PC-9 (cell line): ENCODE data around the gene CDH22. TPM values are rescaled to one million over a fixed set of nuclear protein-coding genes. Genes with fewer than 3 reads are reported as not detected.

ENCODE experiments used
- BruUV-seq: library from RNA; stranded (reverse); fragments of 400-500 nt; replicated peaks from 2 replicates; lab custom pipeline; 2021; lab: Mats Ljungman, UMichigan
- CTCF ChIA-PET: fragments of 300-600 bp; sonication (Branson Sonifier 250); formaldehyde crosslinking; loops from one replicate; lab custom pipeline; 2022; ENCODE audit warnings: antibody characterized with exemption; lab: Charles Lee
- POLR2A ChIA-PET: fragments of 300-600 bp; sonication (Branson Sonifier 250); formaldehyde crosslinking; loops from one replicate; lab custom pipeline; 2022; ENCODE audit warnings: antibody characterized with exemption; ENCODE audit not compliant: unreplicated experiment; lab: Charles Lee
- DNase-seq, 2 experiments: peaks; one replicate each; pipeline versions ENCODE4 v3.0.0 to v3.0.0-alpha.2; 2015 to 2022; ENCODE audit warnings: mixed read lengths in 1 of 2
- H2AFZ ChIP-seq: fragments of 200-600 bp; sonication (generic); 2 replicates; pipeline ENCODE4 v1.8.1; 2017; ENCODE audit warnings: antibody characterized with exemption
- H3F3A ChIP-seq: fragments of 200-600 bp; sonication (generic); 2 replicates; pipeline ENCODE4 v1.8.1; 2017; ENCODE audit warnings: antibody characterized with exemption, mild to moderate bottlenecking, low read depth; ENCODE audit not compliant: insufficient read depth
- H3K27ac ChIP-seq: fragments of 200-600 bp; sonication (generic); 2 replicates; pipeline ENCODE4 v1.6.1; 2016; ENCODE audit warnings: mixed run types
- H3K27me3 ChIP-seq: fragments of 200-600 bp; sonication (generic); 2 replicates; pipeline ENCODE4 v1.6.1; 2016; ENCODE audit warnings: low read depth, mixed run types; ENCODE audit not compliant: insufficient read depth
- H3K36me3 ChIP-seq: fragments of 200-600 bp; sonication (generic); 2 replicates; pipeline ENCODE4 v1.6.1; 2016; ENCODE audit warnings: low read depth, mixed run types
- H3K4me1 ChIP-seq: fragments of 200-600 bp; sonication (generic); replicated peaks from 2 replicates; pipeline ENCODE4 v1.6.1; 2016; ENCODE audit warnings: mixed run types; ENCODE audit not compliant: insufficient read depth
- H3K4me2 ChIP-seq: fragments of 200-600 bp; sonication (generic); 2 replicates; pipeline ENCODE4 v1.6.1; 2017; ENCODE audit warnings: mixed run types
- H3K4me3 ChIP-seq: fragments of 200-600 bp; sonication (generic); 2 replicates; pipeline ENCODE4 v1.6.1; 2016; ENCODE audit warnings: mixed run types
- H3K79me2 ChIP-seq: fragments of 200-600 bp; sonication (generic); 2 replicates; pipeline ENCODE4 v1.6.1; 2017; ENCODE audit warnings: low read depth, mixed run types
- H3K9me2 ChIP-seq: fragments of 200-600 bp; sonication (generic); 2 replicates; pipeline ENCODE4 v1.8.1; 2017; ENCODE audit warnings: mild to moderate bottlenecking; ENCODE audit not compliant: insufficient read depth
- H3K9me3 ChIP-seq: fragments of 200-600 bp; sonication (generic); 2 replicates; pipeline ENCODE4 v1.8.1; 2016; ENCODE audit warnings: low read depth; ENCODE audit not compliant: insufficient read depth
- H4K20me1 ChIP-seq: fragments of 200-600 bp; sonication (generic); 2 replicates; pipeline ENCODE4 v1.8.1; 2017; ENCODE audit not compliant: insufficient read depth
- EZH2 ChIP-seq: fragments of 200-600 bp; sonication (generic); IDR thresholded peaks from 2 replicates; pipeline ENCODE4 v1.8.0; 2017; ENCODE audit warnings: antibody characterized with exemption, low read depth
- intact Hi-C: fragments of 100-400 bp; cut with micrococcal nuclease; formaldehyde crosslinking; loops from one replicate; pipeline ENCODE4 v1.10.0; 2022; ENCODE audit not compliant: unreplicated experiment
- total RNA-seq: library from RNA; stranded (reverse); gene quantifications from 2 replicates; pipeline ENCODE4 v1.2.3, GENCODE V29; 2021
- TF ChIP-seq, protein P1 (sequence below): fragments of 200-600 bp; sonication (generic); conservative IDR thresholded peaks from 2 replicates; pipeline ENCODE4 v1.6.1; 2017; ENCODE audit warnings: mixed run types, antibody characterized with exemption, mild to moderate bottlenecking, moderate library complexity

The CDH22 gene
- total RNA-seq, 1 experiment from 2014 or later = not detected

DNA sequence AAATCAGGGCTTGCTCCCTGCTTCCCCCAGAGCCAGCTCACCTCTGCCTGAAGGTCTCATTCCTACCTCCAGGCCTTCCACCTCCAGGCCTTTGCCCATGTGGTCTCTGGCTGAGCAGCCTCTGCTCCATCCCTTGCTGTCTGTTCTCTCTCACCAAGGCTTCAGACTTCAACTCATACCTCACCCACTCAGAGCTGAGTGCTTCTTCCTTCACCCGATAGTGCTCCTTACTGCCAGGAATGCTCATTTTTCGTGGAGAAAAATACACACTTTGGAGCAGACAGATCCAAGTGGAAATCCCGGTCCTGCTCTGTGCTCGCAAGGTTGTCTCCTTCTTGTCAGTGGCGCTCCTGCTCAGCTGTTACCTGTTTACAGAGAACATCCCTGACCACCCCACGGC is 7.0 kb upstream of the CDH22 start:
- H3K79me2 ChIP-seq = no peaks in the 10 kb centered on the region
- H3K36me3 ChIP-seq = no peaks in the 10 kb centered on the region
- POLR2A ChIA-PET = no interaction called here
- no peaks in the 10 kb centered on the region for H3K9me2 ChIP-seq
- peaks cover 100% of the 10 kb centered on the region for H3K27me3 ChIP-seq
- H3K4me1 ChIP-seq = no peaks in the 10 kb centered on the region
- no peaks in the 10 kb centered on the region; the same call in 1 of the 2 replicates for H3F3A ChIP-seq
- no peak overlapping the region for H3K4me2 ChIP-seq
- H3K4me3 ChIP-seq = no peak overlapping the region
- intact Hi-C loops = no loop called here
- H3K9me3 ChIP-seq = no peaks in the 10 kb centered on the region
- TF ChIP-seq EZH2 = no peak
- TF ChIP-seq, protein P1, sequence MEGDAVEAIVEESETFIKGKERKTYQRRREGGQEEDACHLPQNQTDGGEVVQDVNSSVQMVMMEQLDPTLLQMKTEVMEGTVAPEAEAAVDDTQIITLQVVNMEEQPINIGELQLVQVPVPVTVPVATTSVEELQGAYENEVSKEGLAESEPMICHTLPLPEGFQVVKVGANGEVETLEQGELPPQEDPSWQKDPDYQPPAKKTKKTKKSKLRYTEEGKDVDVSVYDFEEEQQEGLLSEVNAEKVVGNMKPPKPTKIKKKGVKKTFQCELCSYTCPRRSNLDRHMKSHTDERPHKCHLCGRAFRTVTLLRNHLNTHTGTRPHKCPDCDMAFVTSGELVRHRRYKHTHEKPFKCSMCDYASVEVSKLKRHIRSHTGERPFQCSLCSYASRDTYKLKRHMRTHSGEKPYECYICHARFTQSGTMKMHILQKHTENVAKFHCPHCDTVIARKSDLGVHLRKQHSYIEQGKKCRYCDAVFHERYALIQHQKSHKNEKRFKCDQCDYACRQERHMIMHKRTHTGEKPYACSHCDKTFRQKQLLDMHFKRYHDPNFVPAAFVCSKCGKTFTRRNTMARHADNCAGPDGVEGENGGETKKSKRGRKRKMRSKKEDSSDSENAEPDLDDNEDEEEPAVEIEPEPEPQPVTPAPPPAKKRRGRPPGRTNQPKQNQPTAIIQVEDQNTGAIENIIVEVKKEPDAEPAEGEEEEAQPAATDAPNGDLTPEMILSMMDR = no peak
- BruUV-seq = no TSS peak
- CTCF ChIA-PET = interaction anchor here (0.8 kb wide), 1 partner anchor 21 kb away, joined by 3 read pairs; no protein-coding TSS in a partner anchor
- no peak for DNase-seq
- H4K20me1 ChIP-seq = peaks cover 4% of the 10 kb centered on the region; the same call in 1 of the 2 replicates
- no peak overlapping the region for H3K27ac ChIP-seq
- no peak overlapping the region for H2AFZ ChIP-seq

DNA sequence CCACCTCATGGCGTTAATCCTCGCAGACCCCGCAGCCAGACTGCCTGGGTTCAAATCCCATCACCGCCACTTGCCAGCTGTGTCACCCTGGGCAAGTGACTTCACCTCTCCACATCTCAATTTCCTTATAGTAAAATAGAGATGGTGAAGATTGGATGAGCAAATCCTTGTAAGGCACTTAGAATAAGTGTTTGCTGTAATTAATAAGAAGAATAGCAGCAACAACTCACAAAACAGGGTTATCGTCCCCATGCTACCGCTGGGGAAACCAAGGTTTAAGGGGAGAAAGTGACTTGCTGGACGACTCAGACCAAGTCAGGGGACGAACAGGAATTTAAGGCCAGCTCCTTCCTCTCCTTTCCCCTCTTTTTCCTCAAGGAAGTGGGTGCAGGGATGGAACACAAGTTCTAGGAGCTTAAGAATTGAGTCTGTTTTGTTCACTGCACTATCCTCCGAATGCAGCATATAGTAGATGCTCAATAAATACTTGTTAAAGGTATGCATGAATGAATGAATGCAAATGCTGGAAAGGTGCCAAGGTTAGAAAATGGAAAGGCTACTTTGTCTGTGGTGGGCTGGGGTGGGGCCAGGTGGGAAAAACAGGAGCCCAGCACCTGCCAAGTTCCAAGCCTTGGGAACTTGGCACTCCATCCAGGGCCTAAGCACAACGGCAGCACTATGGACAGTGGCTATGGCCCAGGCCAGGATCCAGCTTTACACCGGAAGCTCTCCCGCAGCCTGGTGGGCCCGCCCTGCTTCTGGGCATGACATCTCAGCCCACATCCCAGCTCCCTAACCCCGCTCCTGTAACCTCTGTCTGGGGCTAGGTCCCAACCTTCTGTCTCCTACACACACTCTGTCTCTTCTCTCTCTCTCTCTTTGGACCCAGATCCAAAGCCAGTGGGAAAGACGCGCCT is 4.9 kb upstream of the CDH22 start:
- Histone ChIP-seq H3K4me2 (no peak overlapping the region), H3F3A (no peaks in the 10 kb centered on the region; the same call in 1 of the 2 replicates), H3K4me3 (no peak overlapping the region), H3K27me3 (peaks cover 96% of the 10 kb centered on the region), H2AFZ (no peak overlapping the region), H3K27ac (no peak overlapping the region), H3K79me2 (no peaks in the 10 kb centered on the region), H3K9me2 (no peaks in the 10 kb centered on the region), H3K9me3 (no peaks in the 10 kb centered on the region), H3K4me1 (no peaks in the 10 kb centered on the region), H4K20me1 (peaks cover 4% of the 10 kb centered on the region; the same call in 1 of the 2 replicates), H3K36me3 (no peaks in the 10 kb centered on the region)
- POLR2A ChIA-PET = no interaction called here
- CTCF ChIA-PET = no interaction called here
- BruUV-seq = no TSS peak
- DNase-seq = no peak
- TF ChIP-seq, protein P1 = no peak
- no peak for TF ChIP-seq EZH2
- intact Hi-C loops = no loop called here

DNA sequence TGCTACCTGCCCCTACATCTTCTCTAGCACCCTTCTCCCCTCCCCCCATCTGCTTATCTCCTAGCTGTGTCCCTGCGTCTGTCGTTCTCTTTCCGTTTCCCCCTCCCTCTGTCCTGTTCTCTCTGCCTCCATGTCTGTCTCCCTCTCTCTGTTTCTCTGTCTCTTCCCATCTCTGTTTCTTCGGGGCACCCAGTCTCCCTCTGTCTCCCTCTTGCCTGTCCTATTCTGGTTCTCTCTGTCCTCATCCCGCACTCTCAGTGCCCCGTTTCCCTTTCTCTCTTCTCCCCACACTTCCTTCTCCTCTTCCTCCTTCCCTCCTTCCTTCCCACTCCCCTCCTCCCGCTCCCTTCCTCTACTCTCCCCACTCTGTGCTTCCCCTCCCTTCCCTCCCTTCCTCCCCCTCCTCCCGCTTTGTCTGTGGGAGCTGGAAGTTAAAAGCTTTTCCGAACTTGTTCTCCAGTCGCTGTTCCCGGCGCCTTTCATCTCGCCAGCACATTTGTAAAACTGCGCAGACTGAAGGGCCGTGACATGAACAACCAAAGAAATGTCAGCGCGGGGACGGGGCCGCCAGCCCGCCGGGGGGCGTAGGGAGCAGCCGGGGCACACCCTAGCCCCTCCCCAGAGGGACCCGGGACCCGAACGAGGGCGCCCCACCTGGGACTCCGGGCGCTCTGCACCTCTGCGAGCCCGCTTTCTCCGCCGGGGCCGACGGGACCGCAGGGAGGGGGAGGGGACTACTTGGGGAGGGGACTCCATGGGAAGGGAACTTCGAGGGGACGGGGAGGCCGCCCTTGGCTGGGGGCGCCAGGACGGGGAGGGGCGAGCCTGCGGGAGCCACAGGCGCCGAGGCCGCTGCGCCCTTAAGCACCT is 4.0 kb upstream of the CDH22 start:
- intact Hi-C loops = no loop called here
- Histone ChIP-seq H3K4me3 (no peak overlapping the region), H3K9me3 (no peaks in the 10 kb centered on the region), H3K36me3 (no peaks in the 10 kb centered on the region), H4K20me1 (peaks cover 4% of the 10 kb centered on the region; the same call in 1 of the 2 replicates), H3F3A (no peaks in the 10 kb centered on the region; the same call in 1 of the 2 replicates), H3K4me1 (no peaks in the 10 kb centered on the region), H3K9me2 (no peaks in the 10 kb centered on the region), H3K27ac (no peak overlapping the region), H3K79me2 (no peaks in the 10 kb centered on the region), H3K27me3 (peaks cover 87% of the 10 kb centered on the region), H2AFZ (no peak overlapping the region), H3K4me2 (no peak overlapping the region)
- ChIA-PET POLR2A (no interaction called here), CTCF (interaction anchor here (0.6 to 0.7 kb wide), 2 partner anchors 11 to 111 kb away, joined by 3 read pairs; no protein-coding TSS in a partner anchor)
- no peak for DNase-seq
- BruUV-seq = no TSS peak
- TF ChIP-seq EZH2 = no peak
- TF ChIP-seq, protein P1 = no peak
